BJ (cell line): ENCODE results near the gene SLC25A48. TPM values are rescaled to one million over a fixed set of nuclear protein-coding genes. Genes with fewer than 3 reads are reported as not detected.

ENCODE experiments used
- CTCF ChIA-PET: fragments of 350-600 bp; formaldehyde crosslinking; extraction: SDS; loops from one replicate; lab custom pipeline; 2021; ENCODE audit warnings: antibody characterized with exemption, inconsistent platforms; lab: Yijun Ruan, JAX
- POLR2A ChIA-PET: fragments of 300-600 bp; sonication (Branson Sonifier 250); formaldehyde crosslinking; extraction: SDS; loops from one replicate; lab custom pipeline; 2021; ENCODE audit warnings: antibody characterized with exemption; lab: Charles Lee
- DNase-seq: peaks from one replicate; pipeline ENCODE4 v3.0.0-alpha.2; 2011; ENCODE audit warnings: low read depth
- H3K27me3 ChIP-seq: 2 replicates; pipeline ENCODE4 v1.6.0; 2011; ENCODE audit warnings: low read length; ENCODE audit not compliant: control insufficient read depth, insufficient read depth
- H3K36me3 ChIP-seq: 2 replicates; pipeline ENCODE4 v1.5.1; 2011; ENCODE audit warnings: low read length; ENCODE audit not compliant: control insufficient read depth, insufficient read depth
- H3K4me3 ChIP-seq: 2 replicates; pipeline ENCODE4 v1.5.1; 2011; ENCODE audit warnings: low read depth, mild to moderate bottlenecking, control low read depth, low read length
- polyA plus RNA-seq: library from polyadenylated mRNA; depleted of rRNA; stranded (reverse); fragments of >200 nt; gene quantifications from 2 replicates; pipeline ENCODE4 v1.2.3, GENCODE V29; 2011
- TF ChIP-seq, protein P1 (sequence below): IDR thresholded peaks from 2 replicates; pipeline ENCODE4 v1.5.1; 2011; ENCODE audit warnings: low read depth, mild to moderate bottlenecking, control low read depth, inconsistent platforms, low read length, moderate library complexity; ENCODE audit not compliant: insufficient read depth

The SLC25A48 gene
- polyA plus RNA-seq, 1 experiment = not detected

DNA sequence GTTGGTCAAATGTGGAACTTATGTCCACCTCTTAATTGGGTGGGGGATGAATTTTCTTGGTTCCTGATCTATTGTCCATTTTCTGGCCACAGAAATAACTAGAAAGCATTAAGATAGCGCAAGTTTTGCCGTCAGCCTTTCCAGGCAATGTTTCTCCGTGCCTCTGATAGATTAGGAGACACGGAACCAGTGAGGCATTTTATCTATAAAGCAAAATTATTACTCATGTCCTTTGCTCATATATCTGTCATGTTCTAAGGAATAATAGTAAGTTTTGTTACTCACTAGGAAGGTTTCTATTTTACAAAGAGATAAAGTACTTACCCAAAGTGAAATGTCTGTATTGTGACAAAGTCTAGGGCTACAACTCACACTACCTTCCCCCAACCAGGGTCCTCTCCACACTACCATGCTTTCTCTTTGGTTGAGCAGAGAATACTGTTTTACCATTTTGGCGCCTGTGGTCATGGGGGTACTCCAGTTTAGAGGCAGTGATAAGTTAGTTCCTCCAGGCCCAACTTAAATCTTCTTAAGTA, 81.1 kb downstream of the SLC25A48 start:
- Histone ChIP-seq H3K36me3 (no peaks in the 10 kb centered on the region; the same call in 1 of the 2 replicates), H3K27me3 (peaks cover 1% of the 10 kb centered on the region), H3K4me3 (no peak overlapping the region)
- DNase-seq = no peak
- ChIA-PET CTCF (no interaction called here), POLR2A (no interaction called here)
- TF ChIP-seq, protein P1, sequence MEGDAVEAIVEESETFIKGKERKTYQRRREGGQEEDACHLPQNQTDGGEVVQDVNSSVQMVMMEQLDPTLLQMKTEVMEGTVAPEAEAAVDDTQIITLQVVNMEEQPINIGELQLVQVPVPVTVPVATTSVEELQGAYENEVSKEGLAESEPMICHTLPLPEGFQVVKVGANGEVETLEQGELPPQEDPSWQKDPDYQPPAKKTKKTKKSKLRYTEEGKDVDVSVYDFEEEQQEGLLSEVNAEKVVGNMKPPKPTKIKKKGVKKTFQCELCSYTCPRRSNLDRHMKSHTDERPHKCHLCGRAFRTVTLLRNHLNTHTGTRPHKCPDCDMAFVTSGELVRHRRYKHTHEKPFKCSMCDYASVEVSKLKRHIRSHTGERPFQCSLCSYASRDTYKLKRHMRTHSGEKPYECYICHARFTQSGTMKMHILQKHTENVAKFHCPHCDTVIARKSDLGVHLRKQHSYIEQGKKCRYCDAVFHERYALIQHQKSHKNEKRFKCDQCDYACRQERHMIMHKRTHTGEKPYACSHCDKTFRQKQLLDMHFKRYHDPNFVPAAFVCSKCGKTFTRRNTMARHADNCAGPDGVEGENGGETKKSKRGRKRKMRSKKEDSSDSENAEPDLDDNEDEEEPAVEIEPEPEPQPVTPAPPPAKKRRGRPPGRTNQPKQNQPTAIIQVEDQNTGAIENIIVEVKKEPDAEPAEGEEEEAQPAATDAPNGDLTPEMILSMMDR = no peak

- H3K36me3 ChIP-seq = no peaks in the 10 kb centered on the region; the same call in 1 of the 2 replicates
- TF ChIP-seq, protein P1 = no peak
- POLR2A ChIA-PET = no interaction called here
- CTCF ChIA-PET = no interaction called here
- no peak overlapping the region for H3K4me3 ChIP-seq
- H3K27me3 ChIP-seq = peaks cover 1% of the 10 kb centered on the region
- no peak for DNase-seq
These were observed 82.3 kb downstream of the SLC25A48 start for GRCh38 chr5:135916638-135917263.

DNA sequence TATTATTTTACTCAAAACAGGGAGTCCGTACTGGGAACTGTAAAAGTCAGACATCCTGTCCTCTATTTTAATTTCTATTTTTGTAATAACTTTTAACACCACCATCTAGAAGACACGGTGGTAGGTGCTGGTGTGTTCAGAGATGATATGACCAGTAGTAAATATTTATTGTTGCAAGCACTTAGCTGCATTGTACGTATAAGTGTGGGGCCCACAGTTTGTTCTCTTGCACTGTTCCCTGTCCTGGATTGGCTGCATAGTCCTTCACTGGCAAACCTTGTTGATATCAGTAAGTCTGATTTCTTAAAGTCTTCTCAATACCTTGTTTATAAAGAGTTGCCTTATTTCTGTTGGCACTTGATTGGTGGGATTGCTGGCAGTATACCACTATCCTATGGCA, 85.7 kb downstream of the SLC25A48 start:
- TF ChIP-seq, protein P1 = no peak
- peaks cover 3% of the 10 kb centered on the region for H3K27me3 ChIP-seq
- H3K4me3 ChIP-seq = no peak overlapping the region
- no peaks in the 10 kb centered on the region for H3K36me3 ChIP-seq
- POLR2A ChIA-PET = no interaction called here
- CTCF ChIA-PET = interaction anchor here (1.1 kb wide), 1 partner anchor 142 kb away, joined by 4 read pairs; no protein-coding TSS in a partner anchor
- DNase-seq = no peak

DNA sequence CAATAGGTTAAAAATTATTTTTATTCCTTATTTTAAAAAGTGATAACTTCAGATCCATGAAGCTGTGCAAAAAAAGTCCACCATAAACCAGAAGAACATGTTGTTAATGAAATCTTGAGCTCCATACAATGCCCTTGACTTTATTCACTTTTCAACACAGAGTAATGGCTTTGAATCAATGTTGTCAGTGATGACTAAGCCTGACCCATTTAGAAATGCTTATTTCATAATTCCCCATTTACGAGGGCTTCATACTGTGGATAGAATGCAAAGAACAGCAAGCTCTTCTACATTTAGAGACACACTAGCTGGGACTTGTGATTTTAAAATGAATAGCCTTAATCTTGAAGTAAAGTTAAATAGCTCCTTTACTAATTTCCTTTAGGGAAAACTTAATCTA, 86.9 kb downstream of the SLC25A48 start:
- POLR2A ChIA-PET = no interaction called here
- Histone ChIP-seq H3K36me3 (no peaks in the 10 kb centered on the region), H3K27me3 (peaks cover 2% of the 10 kb centered on the region), H3K4me3 (no peak overlapping the region)
- no peak for DNase-seq
- TF ChIP-seq, protein P1 = no peak
- CTCF ChIA-PET = interaction anchor here (0.9 to 1.2 kb wide), 6 partner anchors 11 to 289 kb away, joined by 3 to 5 read pairs (median 4); no protein-coding TSS in a partner anchor

- CTCF ChIA-PET = interaction anchor here (1.4 kb wide), 1 partner anchor 132 kb away, joined by 3 read pairs; no protein-coding TSS in a partner anchor
- POLR2A ChIA-PET = no interaction called here
- Histone ChIP-seq H3K27me3 (peaks cover 14% of the 10 kb centered on the region), H3K36me3 (no peaks in the 10 kb centered on the region), H3K4me3 (no peak overlapping the region; the same call in 1 of the 2 replicates)
- DNase-seq = no peak
- TF ChIP-seq, protein P1 = no peak
These were observed 95.8 kb downstream of the SLC25A48 start for GRCh38 chr5:135930029-135930948.
